ENCODE measurements around the gene PACSIN2. TPM values are rescaled to one million over a fixed set of nuclear protein-coding genes. Genes with fewer than 3 reads are reported as not detected.
"Not testable (repeated sequence)": the region's sequence is repeated elsewhere in the genome, so short reads cannot be mapped to it uniquely, and the experiment has no call there.

Gene PACSIN2
- total RNA-seq, 1 experiment from 2014 or later = 46.2 TPM

GRCh38 chr22:42984397-42984796, 30.6 kb downstream of the PACSIN2 start:
- Histone ChIP-seq H3K36me3 (no peaks in the 10 kb centered on the region), H3K9me3 (no peaks in the 10 kb centered on the region), H3K27me3 (no peaks in the 10 kb centered on the region), H3K4me3 (no peak overlapping the region)
- DNase-seq = no peak

DNA sequence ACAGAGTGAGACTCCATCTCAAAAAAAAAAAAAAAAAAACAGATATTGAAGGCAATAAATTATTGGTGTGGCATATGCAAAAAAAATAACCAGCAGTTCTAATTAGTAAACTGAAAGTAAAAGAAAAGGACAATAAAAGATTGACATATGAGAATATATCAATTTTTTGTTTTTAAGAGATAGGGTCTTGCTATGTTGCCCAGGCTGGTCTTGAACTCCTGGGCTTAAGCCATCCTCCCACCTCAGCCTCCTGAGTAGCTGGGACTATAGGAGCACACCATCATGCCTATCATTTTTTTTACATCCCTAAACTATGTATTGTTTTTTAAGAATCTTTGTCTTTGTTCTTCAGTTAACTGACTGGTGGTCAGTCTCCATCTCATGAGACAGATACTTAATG, 31.5 kb downstream of the PACSIN2 start:
- H3K27me3 ChIP-seq = no peaks in the 10 kb centered on the region
- no peak overlapping the region for H3K4me3 ChIP-seq
- H3K9me3 ChIP-seq = no peaks in the 10 kb centered on the region
- DNase-seq = no peak
- H3K36me3 ChIP-seq = no peaks in the 10 kb centered on the region

- Histone ChIP-seq H3K27me3 (no peaks in the 10 kb centered on the region), H3K36me3 (no peaks in the 10 kb centered on the region), H3K9me3 (no peaks in the 10 kb centered on the region), H3K4me3 (no peak overlapping the region)
- DNase-seq = no peak
Measured at GRCh38 chr22:42979606-42980005, 35.3 kb downstream of the PACSIN2 start.

GRCh38 chr22:42978453-42979103, 36.4 kb downstream of the PACSIN2 start:
- no peaks in the 10 kb centered on the region for H3K36me3 ChIP-seq
- no peaks in the 10 kb centered on the region for H3K9me3 ChIP-seq
- no peak overlapping the region for H3K4me3 ChIP-seq
- peak; percentile 78 for DNase-seq
- H3K27me3 ChIP-seq = no peaks in the 10 kb centered on the region

DNA sequence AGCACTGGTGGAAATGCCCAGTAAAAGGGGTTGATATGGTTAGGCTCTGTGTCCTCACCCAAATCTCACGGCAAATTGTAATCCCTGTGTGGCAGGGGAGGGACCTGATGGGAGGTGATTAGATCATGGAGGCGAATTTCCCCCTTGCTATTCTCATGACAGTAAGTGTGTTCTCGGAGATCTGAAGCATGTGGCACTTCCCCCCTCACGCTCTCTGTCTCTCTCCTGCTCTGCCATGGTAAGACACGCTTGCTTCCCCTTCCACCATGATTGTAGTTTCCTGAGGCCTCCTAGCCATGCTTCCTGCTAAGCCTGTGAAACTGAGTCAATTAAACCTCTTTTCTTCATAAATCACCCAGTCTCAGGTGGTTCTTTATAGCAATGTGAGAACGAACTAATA, 37.4 kb downstream of the PACSIN2 start:
- DNase-seq = no peak
- H3K27me3 ChIP-seq = no peaks in the 10 kb centered on the region
- H3K4me3 ChIP-seq = no peak overlapping the region
- no peaks in the 10 kb centered on the region for H3K9me3 ChIP-seq
- no peaks in the 10 kb centered on the region for H3K36me3 ChIP-seq

GRCh38 chr22:42976217-42976933, 38.6 kb downstream of the PACSIN2 start:
- no peaks in the 10 kb centered on the region for H3K36me3 ChIP-seq
- H3K9me3 ChIP-seq = no peaks in the 10 kb centered on the region
- H3K4me3 ChIP-seq = no peak overlapping the region
- no peaks in the 10 kb centered on the region for H3K27me3 ChIP-seq
- no peak for DNase-seq

GRCh38 chr22:42974223-42974622, 40.7 kb downstream of the PACSIN2 start:
- Histone ChIP-seq H3K9me3 (no peaks in the 10 kb centered on the region), H3K36me3 (no peaks in the 10 kb centered on the region), H3K4me3 (no peak overlapping the region), H3K27me3 (no peaks in the 10 kb centered on the region)
- DNase-seq = no peak

- Histone ChIP-seq H3K9me3 (no peaks in the 10 kb centered on the region), H3K27me3 (no peaks in the 10 kb centered on the region), H3K36me3 (no peaks in the 10 kb centered on the region), H3K4me3 (no peak overlapping the region)
- DNase-seq = no peak
Measured at GRCh38 chr22:42973536-42973881, 41.4 kb downstream of the PACSIN2 start.

GRCh38 chr22:42972649-42973535, 42.1 kb downstream of the PACSIN2 start:
- Histone ChIP-seq H3K36me3 (no peaks in the 10 kb centered on the region), H3K27me3 (no peaks in the 10 kb centered on the region), H3K4me3 (no peak overlapping the region), H3K9me3 (no peaks in the 10 kb centered on the region)
- no peak for DNase-seq

- DNase-seq, H3K36me3 ChIP-seq, H3K9me3 ChIP-seq, H3K27me3 ChIP-seq: not testable (repeated sequence)
- H3K4me3 ChIP-seq = peak overlapping the region; percentile 25
Measured at GRCh38 chr22:42971473-42971860, 43.5 kb downstream of the PACSIN2 start.

DNA sequence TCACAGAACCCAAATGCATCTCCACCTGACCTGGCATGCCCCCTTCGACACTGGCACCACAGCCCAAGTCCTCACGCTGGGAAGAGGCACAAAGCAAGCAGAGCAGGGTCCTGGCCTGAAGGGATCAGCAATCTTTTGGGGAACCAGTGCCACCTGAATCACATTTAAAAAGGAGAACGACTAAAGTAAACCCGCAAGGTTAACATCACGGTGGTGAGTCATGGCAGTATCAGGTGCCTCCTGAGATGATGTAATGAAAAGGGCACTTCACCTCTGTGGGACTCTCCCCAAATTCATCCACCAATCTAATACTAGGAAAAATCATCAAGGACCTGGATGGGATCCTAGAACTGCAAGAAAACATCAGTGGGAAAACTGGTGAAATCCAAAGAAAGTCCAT, 44.9 kb downstream of the PACSIN2 start:
- no peak overlapping the region for H3K4me3 ChIP-seq
- H3K36me3 ChIP-seq = peaks cover 3% of the 10 kb centered on the region; the same call in 1 of the 2 replicates
- no peaks in the 10 kb centered on the region for H3K9me3 ChIP-seq
- no peak for DNase-seq
- no peaks in the 10 kb centered on the region for H3K27me3 ChIP-seq

- Histone ChIP-seq H3K36me3 (peaks cover 3% of the 10 kb centered on the region; the same call in 1 of the 2 replicates), H3K27me3 (no peaks in the 10 kb centered on the region), H3K4me3 (no peak overlapping the region), H3K9me3 (no peaks in the 10 kb centered on the region)
- DNase-seq = no peak
Measured at GRCh38 chr22:42969348-42969975, 45.5 kb downstream of the PACSIN2 start.

GRCh38 chr22:42967933-42968332, 47.0 kb downstream of the PACSIN2 start:
- Histone ChIP-seq H3K27me3 (no peaks in the 10 kb centered on the region), H3K36me3 (peaks cover 5% of the 10 kb centered on the region; the same call in 1 of the 2 replicates), H3K4me3 (no peak overlapping the region), H3K9me3 (no peaks in the 10 kb centered on the region)
- no peak for DNase-seq

DNA sequence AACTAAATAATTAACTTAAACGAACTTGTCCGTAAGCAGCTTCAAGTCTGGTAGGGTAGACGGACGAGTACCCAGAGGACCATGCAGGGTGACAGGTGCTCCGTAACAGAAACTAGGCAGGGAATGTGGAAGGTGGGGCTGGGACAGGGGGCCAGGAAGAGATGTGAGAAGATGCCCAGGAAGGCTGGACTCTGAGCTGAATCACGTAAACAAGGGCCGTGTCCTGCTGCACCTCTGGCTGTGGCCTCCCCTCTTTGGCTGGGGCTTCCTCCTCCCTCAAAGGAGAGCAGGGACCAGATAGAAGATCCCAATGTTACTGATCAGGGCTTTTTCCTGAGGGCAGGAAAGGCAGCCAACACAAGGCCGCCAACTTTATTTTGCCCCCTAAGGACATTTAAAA, 47.9 kb downstream of the PACSIN2 start:
- no peaks in the 10 kb centered on the region for H3K27me3 ChIP-seq
- H3K4me3 ChIP-seq = no peak overlapping the region
- peaks cover 5% of the 10 kb centered on the region; the same call in 1 of the 2 replicates for H3K36me3 ChIP-seq
- DNase-seq = no peak
- H3K9me3 ChIP-seq = no peaks in the 10 kb centered on the region

GRCh38 chr22:42966497-42966896, 48.5 kb downstream of the PACSIN2 start:
- Histone ChIP-seq H3K4me3 (no peak overlapping the region), H3K27me3 (no peaks in the 10 kb centered on the region), H3K36me3 (peaks cover 5% of the 10 kb centered on the region; the same call in 1 of the 2 replicates), H3K9me3 (no peaks in the 10 kb centered on the region)
- peak; percentile 29 for DNase-seq

DNA sequence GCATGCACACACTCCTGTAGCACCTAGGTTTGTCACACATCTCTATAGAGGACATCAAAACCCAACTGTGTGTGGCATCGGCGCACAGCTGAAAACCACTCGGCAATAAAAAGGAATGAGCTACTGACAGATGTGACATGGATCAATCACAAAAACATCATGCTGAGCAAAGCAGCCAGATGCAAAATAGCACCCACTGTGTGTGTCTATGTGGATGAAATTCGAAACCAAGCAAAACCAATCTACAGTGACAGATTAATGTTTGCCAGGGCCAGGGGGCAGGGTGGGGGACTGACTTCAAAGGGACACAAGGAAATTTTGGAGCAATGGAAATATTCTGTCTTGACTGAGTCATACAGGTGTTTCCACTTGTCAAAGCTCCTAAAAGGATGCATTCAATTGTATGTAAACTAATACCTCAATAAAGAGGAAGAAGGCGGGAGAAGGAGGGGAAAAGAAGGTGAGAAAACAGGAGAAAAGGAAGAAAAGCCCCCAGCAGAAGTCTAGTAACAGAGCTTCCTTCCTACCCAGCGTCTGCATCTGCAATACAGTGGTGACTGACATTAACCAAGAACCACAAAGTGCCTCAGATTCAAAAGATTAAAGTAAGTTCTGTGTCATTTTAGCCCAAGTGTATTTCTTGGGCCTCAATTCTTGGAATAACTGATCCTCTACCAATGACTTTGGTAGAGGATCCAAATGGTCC, 49.8 kb downstream of the PACSIN2 start:
- Histone ChIP-seq H3K27me3 (no peaks in the 10 kb centered on the region), H3K4me3 (no peak overlapping the region), H3K36me3 (peaks cover 5% of the 10 kb centered on the region; the same call in 1 of the 2 replicates), H3K9me3 (no peaks in the 10 kb centered on the region)
- no peak for DNase-seq

All from MG63 (cell line).